SU-DHL-6 (cell line): ENCODE results near the gene ASB18.

Source experiments
- CTCF ChIP-seq: fragments of 200-600 bp; sonication (generic); IDR thresholded peaks from one replicate; pipeline ENCODE4 v1.5.1; 2017; ENCODE audit warnings: antibody characterized with exemption, mild to moderate bottlenecking, low read length, moderate library complexity; ENCODE audit not compliant: insufficient read depth, poor library complexity, severe bottlenecking
- EZH2phosphoT487 ChIP-seq: fragments of 200-600 bp; sonication (generic), shearing (Covaris generic); conservative IDR thresholded peaks from 2 replicates; pipeline ENCODE4 v1.6.1; 2018; ENCODE audit warnings: mild to moderate bottlenecking, antibody characterized with exemption, low read length, moderate library complexity, mixed read lengths

GRCh38 chr2:236256366-236256985, 7.7 kb downstream of the ASB18 start:
- TF ChIP-seq CTCF, result no peak
- TF ChIP-seq EZH2phosphoT487, result no peak
